IPS DF 4.7 (cell line): ENCODE measurements around the gene TRIM14.
"Not testable (repeated sequence)": the region's sequence is repeated elsewhere in the genome, so short reads cannot be mapped to it uniquely, and the experiment has no call there.

ENCODE experiments used
- DNase-seq: peaks from one replicate; pipeline ENCODE4 v3.0.0-alpha.2; 2013; ENCODE audit warnings: low spot score; ENCODE audit errors: extremely low read depth

Gene TRIM14

DNA sequence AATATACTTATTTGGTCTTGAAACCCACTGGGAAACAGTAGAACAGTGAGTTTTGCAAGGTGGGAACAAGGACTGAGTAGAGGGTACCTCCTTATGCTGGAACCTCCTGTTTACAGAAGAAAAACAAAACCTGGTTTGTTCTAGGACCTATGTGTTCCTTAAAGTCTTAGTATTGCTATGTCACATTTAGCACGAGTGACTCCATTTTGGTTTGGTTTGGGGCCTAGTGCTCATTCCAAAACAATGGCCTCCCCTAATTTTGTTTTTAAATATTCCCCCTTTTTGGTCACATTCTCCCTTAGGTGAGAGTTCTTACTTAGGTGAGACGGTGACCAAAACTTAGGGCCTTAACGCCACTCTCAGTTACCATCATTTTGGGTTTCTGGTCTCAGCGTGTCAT lies 68.7 kb downstream of the TRIM14 start:
- no peak for DNase-seq

DNA sequence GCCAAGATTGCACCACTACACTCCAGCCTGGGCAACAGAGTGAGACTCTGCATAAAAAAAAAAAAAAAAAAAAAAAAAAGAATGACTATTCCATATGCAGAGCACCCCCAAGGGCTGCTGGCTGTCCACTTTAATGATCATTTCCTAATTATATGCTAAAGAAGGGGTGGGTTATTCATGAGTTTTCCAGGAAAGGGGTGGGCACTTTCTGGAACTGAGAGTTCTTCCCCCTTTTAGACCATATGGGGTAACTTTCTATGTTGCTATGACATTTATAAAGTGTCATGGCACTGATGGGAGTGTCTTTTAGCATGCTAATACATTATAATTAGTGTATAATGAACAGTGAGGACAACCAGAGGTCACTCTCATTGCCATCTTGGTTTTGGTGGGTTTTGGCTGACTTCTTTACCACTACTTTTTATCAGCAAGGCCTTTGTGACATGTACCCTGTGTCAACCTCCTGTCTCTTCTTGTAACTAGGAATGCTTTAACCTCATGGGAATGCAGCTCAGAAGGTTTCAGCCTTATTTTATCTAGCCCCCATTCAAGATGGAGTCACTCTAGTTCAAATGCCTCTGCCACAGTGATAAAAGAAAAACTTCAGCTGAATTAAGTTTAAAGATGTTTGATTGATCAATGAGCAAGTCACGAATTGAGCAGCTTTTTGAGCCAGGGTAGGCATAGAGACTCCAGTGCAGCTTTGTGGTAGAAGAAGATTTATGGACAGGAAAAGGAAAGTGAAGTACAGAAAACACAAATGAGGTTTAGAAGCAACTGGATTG lies 69.5 kb downstream of the TRIM14 start:
- DNase-seq = no peak

DNA sequence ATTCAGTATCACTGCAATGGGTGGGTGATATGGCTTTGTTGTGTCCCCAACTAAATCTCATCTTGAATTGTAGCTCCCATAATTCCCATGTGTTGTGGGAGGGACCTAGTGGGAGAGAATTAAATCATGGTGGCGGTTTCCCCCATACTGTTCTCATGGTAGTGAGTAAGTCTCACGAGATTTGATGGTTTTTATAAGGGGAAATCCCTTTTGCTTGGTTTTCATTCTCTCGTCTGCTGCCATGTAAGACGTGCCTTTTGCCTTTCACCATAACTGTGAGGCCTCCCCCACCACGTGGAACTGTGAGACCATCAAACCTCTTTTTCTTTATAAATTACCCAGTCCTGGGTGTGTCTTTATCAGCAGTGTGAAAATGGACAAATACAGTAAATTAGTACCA lies 72.0 kb downstream of the TRIM14 start:
- DNase-seq = no peak

DNA sequence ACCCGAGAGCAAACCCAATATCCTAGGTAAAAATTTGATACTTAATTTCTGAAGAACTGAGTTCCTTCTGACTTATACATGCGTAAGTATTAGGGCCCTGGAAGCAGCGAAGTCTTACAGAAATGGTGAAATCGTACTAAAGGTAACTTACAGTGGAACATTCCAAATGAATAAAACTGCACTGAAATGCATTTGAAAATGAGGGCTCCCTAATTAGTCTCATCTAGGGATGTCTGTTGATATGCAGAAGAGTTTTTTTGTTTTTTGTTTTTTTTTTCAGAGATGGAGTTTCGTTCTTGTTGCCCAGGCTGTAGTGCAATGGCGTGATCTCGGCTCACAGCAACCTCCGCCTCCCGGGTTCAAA lies 72.9 kb downstream of the TRIM14 start:
- DNase-seq = no peak

DNA sequence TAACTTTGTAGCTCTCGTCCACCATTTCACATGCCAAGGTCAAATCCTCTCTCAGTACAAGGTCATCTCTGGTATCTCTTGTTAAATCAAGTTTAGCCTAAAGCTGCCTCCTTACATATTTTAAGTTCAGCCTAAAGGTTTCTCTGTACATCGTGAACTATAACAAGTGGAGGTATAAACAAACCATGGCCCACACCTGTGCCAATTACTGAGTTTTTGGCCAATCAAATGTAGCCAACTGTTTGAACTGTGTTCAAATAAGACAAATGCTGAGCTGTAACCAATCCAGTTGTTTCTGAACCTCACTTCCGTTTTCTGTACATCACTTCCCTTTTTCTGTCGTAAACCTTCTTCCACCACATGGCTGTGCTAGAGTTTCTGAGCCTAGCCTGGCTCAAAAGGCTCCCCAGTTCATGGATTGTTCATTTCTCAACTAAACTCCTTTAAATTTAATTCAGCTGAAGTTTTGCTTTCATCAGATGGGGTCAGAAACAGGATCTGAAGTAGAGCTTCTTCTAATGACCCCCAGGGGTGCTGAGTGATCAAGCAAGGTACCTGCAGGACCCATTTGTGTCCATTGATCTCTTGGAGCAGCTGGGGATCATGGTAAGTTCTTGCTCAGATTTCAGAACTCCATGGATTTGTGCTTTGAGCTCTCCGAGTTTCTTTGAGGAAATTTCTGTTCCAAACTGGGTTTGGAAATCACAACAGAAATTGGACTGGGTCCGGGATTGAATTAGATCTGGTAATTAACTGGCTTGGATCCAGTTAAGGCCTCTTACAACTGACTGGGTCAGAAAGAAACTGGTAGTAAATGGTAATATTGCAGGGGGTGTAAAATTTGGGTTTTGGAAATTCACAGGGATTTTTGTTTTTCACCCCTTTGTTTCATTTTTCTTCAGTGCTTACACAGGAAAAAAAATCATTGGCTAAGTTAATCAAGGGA lies 73.5 kb downstream of the TRIM14 start:
- no peak for DNase-seq

DNA sequence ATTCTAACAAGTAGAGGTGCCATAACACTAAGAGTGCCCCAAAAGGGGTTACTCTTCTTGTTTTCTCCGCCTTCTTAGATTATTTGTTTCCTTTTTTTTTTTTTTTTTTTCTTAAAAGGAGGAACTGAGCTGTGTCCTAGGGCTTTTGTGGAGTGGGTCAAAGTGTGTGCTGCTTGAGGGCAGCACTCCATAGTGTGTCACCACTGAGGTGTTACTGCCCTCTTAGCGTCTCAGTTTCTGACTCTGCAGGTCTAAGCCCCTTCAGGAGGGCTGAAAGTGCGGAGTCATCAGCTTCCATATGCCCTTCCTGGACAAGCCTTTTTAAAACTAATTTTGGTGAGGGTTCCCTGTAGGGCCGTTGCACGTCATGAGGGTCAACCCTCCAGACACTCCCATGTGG lies 75.1 kb downstream of the TRIM14 start:
- DNase-seq = no peak

DNA sequence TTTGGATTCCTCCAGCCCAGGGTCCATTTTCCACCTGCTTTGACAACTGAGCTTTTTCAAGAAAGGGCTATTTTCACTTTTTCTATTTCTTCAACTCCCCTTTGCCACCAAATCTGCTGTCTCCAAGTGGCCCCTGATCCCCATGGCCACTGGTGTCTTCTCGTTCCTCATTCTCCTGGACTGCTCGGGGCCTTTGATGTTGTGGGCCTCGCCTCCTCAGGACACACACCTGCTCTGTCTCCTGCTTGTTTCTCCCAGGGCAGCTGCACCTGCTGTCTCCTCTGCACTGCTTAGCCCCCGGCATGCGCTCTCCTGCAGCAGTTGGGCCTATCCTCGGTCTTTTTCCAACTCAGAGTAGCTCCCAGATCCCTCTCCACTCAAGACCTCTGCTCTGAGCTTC lies 78.8 kb downstream of the TRIM14 start:
- DNase-seq = no peak

DNA sequence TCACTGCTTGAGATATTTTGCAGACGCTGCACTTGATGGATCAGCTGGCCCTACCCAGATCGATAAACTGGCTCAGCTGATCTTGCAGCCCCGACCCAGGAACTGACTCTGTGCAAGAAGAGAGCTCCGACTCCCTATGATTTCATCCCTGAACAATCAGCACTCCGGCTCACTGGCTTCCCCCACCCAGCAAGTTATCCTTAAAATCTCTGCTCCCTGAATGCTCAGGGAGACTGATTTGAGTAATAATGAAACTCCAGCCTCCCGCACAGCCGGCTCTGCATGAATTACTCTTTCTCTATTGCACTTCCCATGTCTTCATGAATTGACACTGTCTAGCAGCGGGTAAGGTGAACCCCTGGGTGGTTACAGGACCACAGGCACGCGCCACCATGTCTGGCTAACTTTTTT lies 79.4 kb downstream of the TRIM14 start:
- DNase-seq = no peak

DNA sequence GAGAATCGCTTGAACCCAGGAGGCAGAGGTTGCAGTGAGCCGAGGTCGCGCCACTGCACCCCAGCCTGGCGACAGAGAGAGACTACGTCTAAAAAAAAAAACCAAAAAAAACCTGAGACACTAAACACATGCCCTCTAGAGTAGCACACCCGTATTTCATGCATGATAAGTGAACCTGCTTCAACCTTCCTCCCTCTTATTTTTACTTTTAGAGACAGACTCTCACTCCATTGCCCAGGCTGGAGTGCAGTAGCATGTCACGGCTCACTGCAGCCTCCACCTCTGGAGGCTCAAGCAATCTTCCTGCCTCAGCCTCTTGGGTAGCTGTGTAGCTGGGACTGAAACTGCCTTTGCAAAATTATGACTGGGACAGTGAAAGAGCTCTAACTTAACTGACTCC lies 80.1 kb downstream of the TRIM14 start:
- DNase-seq = no peak

DNA sequence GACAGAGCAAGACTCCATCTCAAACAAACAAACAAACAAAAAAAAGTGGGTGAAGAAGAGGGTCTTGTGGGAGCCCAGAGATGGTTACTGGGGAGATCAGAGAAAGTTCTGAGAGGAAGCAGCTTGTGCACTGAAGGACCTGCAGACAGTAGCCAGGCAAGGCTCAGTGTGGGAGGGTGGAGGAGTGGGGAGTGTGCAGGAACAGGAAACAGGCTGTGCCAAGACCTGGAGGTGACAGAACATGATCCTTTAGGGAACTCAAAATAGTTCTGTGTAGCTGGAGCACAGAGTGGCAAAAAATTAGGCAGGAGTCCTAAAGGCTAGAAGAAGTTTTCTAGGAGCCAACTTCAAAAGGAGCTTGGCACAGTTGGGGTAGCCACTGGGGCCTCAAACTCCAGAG lies 81.7 kb downstream of the TRIM14 start:
- DNase-seq = no peak

DNA sequence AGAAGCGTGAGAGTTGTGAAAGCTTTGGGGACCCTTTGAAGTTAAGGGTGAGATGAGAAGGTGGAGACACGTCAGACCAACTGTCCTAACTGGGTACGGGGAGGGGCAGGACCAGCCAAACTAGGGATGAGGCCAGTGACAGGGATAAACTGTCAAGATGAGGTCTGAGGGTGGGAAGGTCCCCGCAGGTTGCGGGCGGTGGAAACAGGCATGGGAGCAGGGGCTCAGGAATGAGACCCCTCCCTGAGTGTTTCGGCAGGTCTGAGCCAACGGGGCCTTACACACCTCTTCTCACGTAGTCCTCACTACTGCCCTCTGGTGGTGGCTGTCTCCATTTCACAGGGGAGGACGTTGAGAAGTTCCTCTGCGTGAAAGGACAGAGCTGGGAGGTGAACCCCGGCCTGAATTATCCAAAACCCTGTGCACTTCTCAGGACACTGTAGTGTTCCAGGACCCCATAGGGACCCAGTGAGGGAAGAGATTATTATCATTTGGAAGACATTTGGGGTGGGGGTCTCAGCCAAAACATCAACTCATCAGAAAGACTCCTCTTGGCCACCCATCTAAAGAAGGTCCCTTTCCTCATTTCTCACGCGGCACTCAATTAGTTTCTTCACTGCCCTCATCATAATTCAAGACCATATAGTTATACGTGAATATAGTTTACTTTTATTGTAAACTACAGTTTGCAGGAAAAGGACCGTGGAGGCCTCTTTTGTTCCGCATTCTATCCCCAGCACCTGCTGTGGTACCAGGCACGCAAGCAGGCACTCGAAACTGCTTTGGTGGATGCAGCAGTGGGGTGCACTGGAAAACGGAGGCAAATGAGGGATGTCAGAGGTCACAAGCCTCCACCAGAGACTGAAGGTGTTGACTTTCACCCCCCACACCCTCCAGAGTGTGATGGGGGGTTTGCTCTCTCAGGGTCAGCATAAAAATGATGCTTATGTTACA lies 84.2 kb downstream of the TRIM14 start:
- no peak for DNase-seq

DNA sequence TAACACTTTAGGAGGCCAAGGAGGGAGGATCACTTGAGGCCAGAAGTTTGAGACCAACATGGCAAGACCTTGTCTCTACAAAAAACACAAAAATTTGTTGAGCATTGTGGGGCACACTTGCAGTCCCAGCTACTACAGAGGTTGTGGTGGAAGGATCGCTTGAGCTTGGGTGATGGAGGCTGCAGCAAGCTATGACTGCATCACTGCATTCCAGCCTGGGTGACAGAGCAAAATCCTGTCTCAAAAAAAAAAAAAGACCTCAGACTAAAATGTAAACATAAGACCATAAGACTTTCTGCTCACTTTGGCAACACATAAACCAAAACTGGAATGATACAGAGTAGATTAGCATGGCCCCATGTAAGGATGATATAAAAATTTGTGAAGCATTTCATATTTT lies 87.1 kb downstream of the TRIM14 start:
- DNase-seq = no peak

DNA sequence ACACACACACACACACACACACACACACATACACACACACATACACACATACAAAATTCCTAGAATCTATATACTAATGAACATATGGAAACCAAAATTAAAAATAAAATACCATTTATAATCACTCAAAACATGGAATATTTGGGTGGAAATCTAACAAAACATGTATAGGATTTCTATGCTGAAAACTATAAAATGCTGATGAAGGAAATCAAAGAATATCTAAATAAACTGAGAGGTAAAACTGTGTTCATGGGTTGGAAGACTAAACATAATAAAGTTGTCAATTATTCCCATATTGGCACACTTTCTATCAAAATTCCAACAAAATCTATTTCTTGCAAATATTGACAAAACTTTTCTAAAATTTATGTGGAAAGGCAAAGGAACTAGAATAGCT lies 87.9 kb downstream of the TRIM14 start:
- DNase-seq = no peak

DNA sequence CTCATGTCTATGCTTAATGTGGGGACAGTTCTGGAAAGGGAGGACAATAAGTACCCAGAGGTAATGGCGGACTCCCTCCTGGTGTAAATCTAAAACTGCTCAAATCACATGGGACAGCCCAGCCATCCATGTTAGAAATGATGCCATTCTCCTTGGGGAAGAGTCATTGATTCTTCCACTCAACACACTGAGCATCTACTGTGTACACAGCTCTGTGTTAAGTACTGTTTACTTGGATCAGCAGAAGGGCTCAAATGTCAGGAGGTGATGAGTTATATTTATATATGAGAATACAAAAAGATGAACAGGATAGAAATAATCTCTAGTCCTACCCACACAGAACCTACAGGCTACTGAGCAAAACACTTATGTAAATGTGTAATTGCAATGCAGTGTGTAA lies 94.3 kb downstream of the TRIM14 start:
- no peak for DNase-seq

DNA sequence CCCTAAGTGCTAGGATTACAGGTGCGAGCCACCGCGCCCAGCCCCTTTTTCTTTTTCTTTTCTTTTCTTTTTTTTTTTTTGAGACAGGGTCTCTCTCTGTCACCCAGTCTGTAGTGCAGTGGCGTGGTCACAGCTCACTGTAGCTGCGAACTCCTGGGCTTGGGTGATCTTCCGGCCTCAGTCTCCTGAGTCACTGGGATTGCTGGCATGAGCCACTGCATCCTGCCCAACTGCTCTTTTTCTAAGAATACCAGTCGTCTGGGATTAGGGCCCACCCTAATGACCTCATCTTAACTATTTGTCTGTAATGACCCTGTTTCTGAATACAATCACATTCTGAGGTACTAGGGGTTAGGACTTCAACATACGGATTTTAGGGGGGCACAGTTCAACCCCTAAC lies 96.6 kb downstream of the TRIM14 start:
- no peak for DNase-seq

DNA sequence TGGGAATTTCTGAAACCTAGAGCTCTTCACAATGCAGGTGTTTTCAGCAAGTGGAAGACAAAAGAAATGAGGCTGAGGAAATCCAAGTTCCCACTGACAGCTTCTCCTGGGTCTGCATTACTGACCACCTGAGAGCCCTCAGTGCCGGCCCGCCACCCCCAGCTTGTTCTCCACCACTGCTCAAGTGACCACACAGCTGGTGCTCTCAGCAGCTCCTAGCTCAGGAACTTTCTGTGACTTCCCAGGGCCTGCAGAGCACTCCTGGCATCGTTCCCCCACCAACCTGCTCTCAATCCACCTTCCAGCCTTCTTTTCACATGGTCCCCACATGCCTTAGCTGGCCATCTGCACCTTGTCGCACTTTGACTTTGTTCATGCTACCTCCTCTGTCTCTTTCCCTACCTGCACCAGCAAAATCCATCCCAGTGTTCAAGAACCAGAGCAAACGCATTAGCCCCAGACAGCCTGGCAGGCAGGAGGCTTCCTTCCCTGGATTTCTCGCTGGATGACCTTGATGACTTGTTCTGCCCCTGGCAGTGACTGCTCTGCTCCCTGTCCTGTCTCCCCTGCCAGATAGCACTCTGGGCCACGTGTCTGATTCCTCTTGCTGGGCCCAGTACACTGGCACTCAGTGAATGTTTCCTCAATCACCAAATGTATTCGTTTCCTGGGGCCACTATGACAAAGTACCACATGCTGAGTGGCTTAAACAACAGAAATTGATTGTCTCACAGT lies 97.5 kb downstream of the TRIM14 start:
- no peak for DNase-seq

DNA sequence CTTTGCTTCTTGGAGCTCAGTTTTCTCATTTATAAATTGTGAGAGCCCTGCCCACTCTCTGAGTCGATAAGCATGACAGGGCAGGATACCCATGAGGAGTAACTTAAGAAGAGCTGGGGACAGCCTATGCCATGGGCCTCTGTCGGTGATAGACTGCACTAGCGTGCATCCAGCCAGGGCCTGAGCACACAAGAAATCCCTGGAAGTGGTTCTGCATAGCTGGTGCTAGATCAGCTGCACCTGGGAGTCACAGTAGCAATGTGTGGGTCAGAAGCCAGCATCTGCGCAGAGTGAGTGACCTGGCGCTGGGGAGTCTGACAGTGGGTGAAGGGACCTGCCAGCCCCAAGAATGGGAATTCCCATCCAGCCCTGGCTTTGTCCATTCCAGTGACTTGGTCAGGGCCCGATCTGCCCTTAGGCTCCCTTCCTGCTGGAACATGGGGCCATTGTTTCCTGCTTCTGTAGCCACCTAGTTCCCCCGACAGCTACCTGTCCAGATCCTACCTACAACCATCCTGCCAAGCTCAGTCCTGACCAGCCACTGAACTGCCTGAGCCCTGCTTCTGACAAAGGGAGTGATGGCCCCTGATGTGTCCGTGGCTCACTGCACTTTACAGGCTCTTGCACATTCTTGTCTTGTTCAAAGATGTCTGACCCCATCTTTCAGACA lies 98.4 kb downstream of the TRIM14 start:
- DNase-seq = no peak

DNA sequence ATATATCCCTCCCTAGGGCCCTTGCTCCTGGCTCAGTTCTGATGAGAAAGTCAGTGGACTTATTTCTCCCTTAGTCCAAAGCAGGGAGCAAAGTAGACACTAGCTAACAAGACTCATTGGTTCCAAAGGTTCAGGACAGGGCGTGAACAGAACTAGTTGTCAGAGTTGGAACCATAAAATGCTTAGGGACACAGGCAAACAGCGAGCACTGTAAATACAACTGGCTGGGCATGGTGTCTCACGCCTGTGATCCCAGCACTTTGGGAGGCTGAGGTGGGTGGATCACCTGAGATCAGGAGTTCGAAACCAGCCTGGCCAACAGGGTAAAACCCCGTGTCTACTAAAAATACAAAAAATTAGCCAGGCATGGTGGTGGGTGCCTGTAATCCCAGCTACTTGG lies 99.2 kb downstream of the TRIM14 start:
- DNase-seq = not testable (repeated sequence)
